Inflammatory macrophage treated with lipopolysaccharide for 1 hour (primary cell): ENCODE measurements around the gene STK38L.

Experiments used
- DNase-seq, 2 donors: peaks; one replicate each; pipeline ENCODE4 v3.0.0-alpha.2; 2020 to 2022

STK38L gene

GRCh38 chr12:27243804-27244688, at the start of gene STK38L:
Gene STK38L, plus strand, starts transcription at chr12:27244286. Its CDS starts 53,435 bp downstream, at chr12:27297721.
- peak; percentile 94 to 98 for DNase-seq

- DNase-seq, result no peak
Observed at GRCh38 chr12:27194644-27195043, 49.4 kb upstream of the STK38L start.

GRCh38 chr12:27198036-27198435, 46.0 kb upstream of the STK38L start:
- DNase-seq, result no peak

GRCh38 chr12:27199638-27200300, 44.3 kb upstream of the STK38L start:
- DNase-seq, result no peak

- DNase-seq, result no peak
Observed at GRCh38 chr12:27201169-27201568, 42.9 kb upstream of the STK38L start.

- no peak for DNase-seq
Observed at GRCh38 chr12:27206801-27207502, 37.1 kb upstream of the STK38L start.

GRCh38 chr12:27207615-27208413, 36.3 kb upstream of the STK38L start:
- DNase-seq, result peak; percentile 26 to 86

GRCh38 chr12:27208414-27208750, 35.7 kb upstream of the STK38L start:
- no peak for DNase-seq

GRCh38 chr12:27209257-27209910, 34.7 kb upstream of the STK38L start:
- DNase-seq, result no peak

GRCh38 chr12:27210187-27210586, 33.9 kb upstream of the STK38L start:
- DNase-seq, result no peak

- DNase-seq, result no peak
Observed at GRCh38 chr12:27212861-27213260, 31.2 kb upstream of the STK38L start.

- DNase-seq, result no peak
Observed at GRCh38 chr12:27213304-27213703, 30.8 kb upstream of the STK38L start.

- DNase-seq, result no peak
Observed at GRCh38 chr12:27213830-27214787, 30.0 kb upstream of the STK38L start.

- no peak for DNase-seq
Observed at GRCh38 chr12:27217590-27217989, 26.5 kb upstream of the STK38L start.

GRCh38 chr12:27219693-27220054, 24.4 kb upstream of the STK38L start:
- no peak for DNase-seq

- DNase-seq, result no peak
Observed at GRCh38 chr12:27220055-27220987, 23.8 kb upstream of the STK38L start.

GRCh38 chr12:27220988-27221345, 23.1 kb upstream of the STK38L start:
- no peak for DNase-seq

- peak; percentile 24 to 33 for DNase-seq
Observed at GRCh38 chr12:27221625-27222387, 22.3 kb upstream of the STK38L start.

GRCh38 chr12:27226407-27226929, 17.6 kb upstream of the STK38L start:
- no peak for DNase-seq
